ENCODE results near the gene BOC. TPM values are rescaled to one million over a fixed set of nuclear protein-coding genes. Genes with fewer than 3 reads are reported as not detected.

BOC gene
- total and polyA plus RNA-seq, 2 donors (not counting 1 experiment from before 2014, with no cell fraction given), result 2.1 to 4.2 TPM

GRCh38 chr3:113194823-113195401 is 16.4 kb upstream of the BOC start:
- TF ChIP-seq CTCF (conservative IDR thresholded peaks at IDR 0.05 in 1 of 2, IDR thresholded peaks at IDR 0.05 in 1 of 2; ENCODE audit: low read depth in 1 of 2, low read length in 2 of 2), result no peak
- no peak for TF ChIP-seq EZH2 (IDR thresholded peaks at IDR 0.05; ENCODE audit: low read length, missing control alignments)
- Histone ChIP-seq H4K20me1 (ENCODE audit: control insufficient read depth, extremely low read depth, insufficient read depth, low read length) (no peaks in the 10 kb centered on the region), H2AFZ (ENCODE audit: low read length) (no peak overlapping the region), H3K9ac (ENCODE audit: insufficient read depth, low read length) (no peak overlapping the region), H3K79me2 (ENCODE audit: control insufficient read depth, insufficient read depth, low read length) (no peaks in the 10 kb centered on the region), H3K4me2 (ENCODE audit: extremely low read depth, insufficient read depth, low read length) (no peak overlapping the region), H3K27ac (ENCODE audit: insufficient read depth, low read length) (no peak overlapping the region), H3K4me1 (ENCODE audit: control insufficient read depth, extremely low read depth, insufficient read depth, low read length) (no peaks in the 10 kb centered on the region), H3K27me3 (ENCODE audit: control insufficient read depth, insufficient read depth, low read length) (no peaks in the 10 kb centered on the region), H3K9me3 (ENCODE audit: control insufficient read depth, insufficient read depth, low read depth, low read length) (no peaks in the 10 kb centered on the region), H3K4me3 (replicated peaks in 1 of 4; ENCODE audit: control extremely low read depth in 1 of 4, insufficient read depth in 1 of 4, low read depth in 3 of 4, low read length in 4 of 4) (no peak overlapping the region), H3K36me3 (ENCODE audit: control insufficient read depth, insufficient read depth, low read length) (no peaks in the 10 kb centered on the region)
- no peak for DNase-seq (ENCODE audit: low read depth in 2 of 2)

GRCh38 chr3:113200351-113200750 is 11.0 kb upstream of the BOC start:
- no peaks in the 10 kb centered on the region for H3K36me3 ChIP-seq (ENCODE audit: control insufficient read depth, insufficient read depth, low read length)

GRCh38 chr3:113200946-113201345 is 10.4 kb upstream of the BOC start:
- H3K27ac ChIP-seq (ENCODE audit: insufficient read depth, low read length), result no peak overlapping the region
- no peaks in the 10 kb centered on the region for H3K36me3 ChIP-seq (ENCODE audit: control insufficient read depth, insufficient read depth, low read length)
- peaks cover 2% of the 10 kb centered on the region for H4K20me1 ChIP-seq (ENCODE audit: control insufficient read depth, extremely low read depth, insufficient read depth, low read length)
- no peaks in the 10 kb centered on the region for H3K4me1 ChIP-seq (ENCODE audit: control insufficient read depth, extremely low read depth, insufficient read depth, low read length)
- no peaks in the 10 kb centered on the region for H3K79me2 ChIP-seq (ENCODE audit: control insufficient read depth, insufficient read depth, low read length)
- H3K9ac ChIP-seq (ENCODE audit: insufficient read depth, low read length), result no peak overlapping the region
- no peaks in the 10 kb centered on the region for H3K9me3 ChIP-seq (ENCODE audit: control insufficient read depth, insufficient read depth, low read depth, low read length)
- DNase-seq (ENCODE audit: low read depth in 2 of 2), result no peak
- no peak overlapping the region for H3K4me3 ChIP-seq (replicated peaks in 1 of 4; ENCODE audit: control extremely low read depth in 1 of 4, insufficient read depth in 1 of 4, low read depth in 3 of 4, low read length in 4 of 4)
- no peak overlapping the region for H3K4me2 ChIP-seq (ENCODE audit: extremely low read depth, insufficient read depth, low read length)
- no peaks in the 10 kb centered on the region for H3K27me3 ChIP-seq (ENCODE audit: control insufficient read depth, insufficient read depth, low read length)
- TF ChIP-seq CTCF (conservative IDR thresholded peaks at IDR 0.05 in 1 of 2, IDR thresholded peaks at IDR 0.05 in 1 of 2; ENCODE audit: low read depth in 1 of 2, low read length in 2 of 2) (no peak), EZH2 (IDR thresholded peaks at IDR 0.05; ENCODE audit: low read length, missing control alignments) (no peak)
- H2AFZ ChIP-seq (ENCODE audit: low read length), result no peak overlapping the region

More at GRCh38 chr3:113200351-113200750, 11.0 kb upstream of the BOC start:
- Histone ChIP-seq H3K4me2 (ENCODE audit: extremely low read depth, insufficient read depth, low read length) (no peak overlapping the region), H3K79me2 (ENCODE audit: control insufficient read depth, insufficient read depth, low read length) (no peaks in the 10 kb centered on the region), H3K27ac (ENCODE audit: insufficient read depth, low read length) (no peak overlapping the region), H4K20me1 (ENCODE audit: control insufficient read depth, extremely low read depth, insufficient read depth, low read length) (peaks cover 2% of the 10 kb centered on the region), H3K4me1 (ENCODE audit: control insufficient read depth, extremely low read depth, insufficient read depth, low read length) (no peaks in the 10 kb centered on the region), H3K4me3 (replicated peaks in 1 of 4; ENCODE audit: control extremely low read depth in 1 of 4, insufficient read depth in 1 of 4, low read depth in 3 of 4, low read length in 4 of 4) (no peak overlapping the region), H3K9me3 (ENCODE audit: control insufficient read depth, insufficient read depth, low read depth, low read length) (no peaks in the 10 kb centered on the region), H2AFZ (ENCODE audit: low read length) (no peak overlapping the region), H3K27me3 (ENCODE audit: control insufficient read depth, insufficient read depth, low read length) (no peaks in the 10 kb centered on the region), H3K9ac (ENCODE audit: insufficient read depth, low read length) (no peak overlapping the region)
- DNase-seq (ENCODE audit: low read depth in 2 of 2), result no peak
- TF ChIP-seq EZH2 (IDR thresholded peaks at IDR 0.05; ENCODE audit: low read length, missing control alignments), result no peak
- no peak for TF ChIP-seq CTCF (conservative IDR thresholded peaks at IDR 0.05 in 1 of 2, IDR thresholded peaks at IDR 0.05 in 1 of 2; ENCODE audit: low read depth in 1 of 2, low read length in 2 of 2)

Measured in fibroblast of lung (primary cell).